A172 (cell line): ENCODE data around the gene SPDYE2. TPM values are rescaled to one million over a fixed set of nuclear protein-coding genes. Genes with fewer than 3 reads are reported as not detected.
"Not testable (repeated sequence)": the region's sequence is repeated elsewhere in the genome, so short reads cannot be mapped to it uniquely, and the experiment has no call there.

Experiments used
- DNase-seq: peaks from one replicate; pipeline ENCODE4 v3.0.0-alpha.2; 2015; ENCODE audit warnings: low spot score
- total RNA-seq: library from RNA; depleted of rRNA; stranded (reverse); fragments of >200 nt; shearing (Covaris generic); gene quantifications from 2 replicates; pipeline ENCODE4 v1.2.3, GENCODE V29; 2014

Gene SPDYE2
- total RNA-seq, 1 experiment from 2014 or later = not detected

GRCh38 chr7:102535062-102535615 lies 15.9 kb upstream of the SPDYE2 start:
- not testable (repeated sequence) for DNase-seq

GRCh38 chr7:102540604-102541003 lies 10.4 kb upstream of the SPDYE2 start:
- not testable (repeated sequence) for DNase-seq

- not testable (repeated sequence) for DNase-seq
Observed at GRCh38 chr7:102542083-102542482, 8.9 kb upstream of the SPDYE2 start.

- DNase-seq = not testable (repeated sequence)
Observed at GRCh38 chr7:102542771-102543170, 8.3 kb upstream of the SPDYE2 start.

- not testable (repeated sequence) for DNase-seq
Observed at GRCh38 chr7:102543596-102543995, 7.4 kb upstream of the SPDYE2 start, which contains the start of gene UPK3BL2. Gene UPK3BL2, minus strand, starts transcription at chr7:102543696. Its CDS starts 60 bp downstream, at chr7:102543636.

GRCh38 chr7:102544372-102544771 lies 6.7 kb upstream of the SPDYE2 start:
- DNase-seq = not testable (repeated sequence)

GRCh38 chr7:102545288-102545687 lies 5.7 kb upstream of the SPDYE2 start:
- not testable (repeated sequence) for DNase-seq

- not testable (repeated sequence) for DNase-seq
Observed at GRCh38 chr7:102546353-102546752, 4.7 kb upstream of the SPDYE2 start.

- DNase-seq = not testable (repeated sequence)
Observed at GRCh38 chr7:102568620-102569019, 17.6 kb downstream of the SPDYE2 start.

- peak; percentile 85 for DNase-seq
Observed at GRCh38 chr7:102572261-102573239, 21.5 kb downstream of the SPDYE2 start, which contains the start of gene POLR2J3. Gene POLR2J3, minus strand, starts transcription at chr7:102572583. Its CDS starts 62 bp downstream, at chr7:102572521.

GRCh38 chr7:102574607-102575006 lies 23.6 kb downstream of the SPDYE2 start:
- not testable (repeated sequence) for DNase-seq

GRCh38 chr7:102576363-102576762 lies 25.3 kb downstream of the SPDYE2 start:
- DNase-seq = not testable (repeated sequence)

GRCh38 chr7:102577315-102578240 lies 26.6 kb downstream of the SPDYE2 start:
- not testable (repeated sequence) for DNase-seq

GRCh38 chr7:102578486-102578885 lies 27.5 kb downstream of the SPDYE2 start:
- not testable (repeated sequence) for DNase-seq

- DNase-seq = not testable (repeated sequence)
Observed at GRCh38 chr7:102581722-102582121, 30.7 kb downstream of the SPDYE2 start.

- not testable (repeated sequence) for DNase-seq
Observed at GRCh38 chr7:102583495-102583894, 32.5 kb downstream of the SPDYE2 start.

GRCh38 chr7:102589857-102590256 lies 38.8 kb downstream of the SPDYE2 start:
- DNase-seq = not testable (repeated sequence)

- not testable (repeated sequence) for DNase-seq
Observed at GRCh38 chr7:102592477-102593019, 41.5 kb downstream of the SPDYE2 start.

- DNase-seq = not testable (repeated sequence)
Observed at GRCh38 chr7:102593637-102594334, 42.8 kb downstream of the SPDYE2 start.

GRCh38 chr7:102596036-102596435 lies 45.0 kb downstream of the SPDYE2 start:
- DNase-seq = not testable (repeated sequence)
